OCI-LY1 (cell line): ENCODE data around the gene UGCG.

ENCODE experiments used
- CTCF ChIP-seq: fragments of 200-600 bp; sonication (generic), shearing (Covaris generic); IDR thresholded peaks from 2 replicates; pipeline ENCODE4 v1.5.1; 2017; ENCODE audit warnings: mild to moderate bottlenecking, antibody characterized with exemption, low read length, moderate library complexity, mixed read lengths
- EZH2 ChIP-seq: fragments of 200-600 bp; sonication (generic), shearing (Covaris generic); IDR thresholded peaks from 2 replicates; pipeline ENCODE4 v1.8.0; 2017; ENCODE audit warnings: borderline replicate concordance, mixed run types, mild to moderate bottlenecking, antibody characterized with exemption, low read length, moderate library complexity, mixed read lengths

- TF ChIP-seq CTCF (no peak), EZH2 (no peak)
These were observed 19.6 kb downstream of the UGCG start for GRCh38 chr9:111916234-111916645.
